IMR-90 (cell line): Measurements from ENCODE around the gene NEXN. TPM values are rescaled to one million over a fixed set of nuclear protein-coding genes. Genes with fewer than 3 reads are reported as not detected.

ENCODE experiments used
- ATAC-seq: fragments of 200-7000 bp; cut with Tn5 transposase; 2 replicates; pipeline ENCODE4 v1.9.1; 2020; ENCODE audit warnings: low read depth, mild to moderate bottlenecking, moderate library complexity
- BruUV-seq: library from RNA; stranded (reverse); fragments of 400-500 nt; replicated peaks from 2 replicates; lab custom pipeline; 2021; lab: Mats Ljungman, UMichigan
- CTCF ChIA-PET: fragments of 300-600 bp; formaldehyde crosslinking; extraction: SDS; loops from one replicate; lab custom pipeline; 2021; ENCODE audit warnings: antibody characterized with exemption; lab: Yijun Ruan, JAX
- POLR2A ChIA-PET: fragments of 300-600 bp; sonication (Branson Sonifier 250); formaldehyde crosslinking; loops from one replicate; lab custom pipeline; 2022; ENCODE audit warnings: antibody characterized with exemption; ENCODE audit not compliant: unreplicated experiment; lab: Charles Lee
- DNase-seq: peaks from one replicate; pipeline ENCODE4 v3.0.0; 2013
- H2AFZ ChIP-seq: replicated peaks from 2 replicates; pipeline ENCODE3; 2013; ENCODE audit warnings: low read length, mild to moderate bottlenecking; ENCODE audit not compliant: poor library complexity
- H2AK5ac ChIP-seq: 2 replicates; pipeline ENCODE4 v1.6.1; 2013; ENCODE audit warnings: low read depth, low read length, inconsistent platforms
- H2AK9ac ChIP-seq: replicated peaks from 2 replicates; pipeline ENCODE3; 2013; ENCODE audit warnings: mild to moderate bottlenecking, low read depth, low read length, moderate library complexity; ENCODE audit not compliant: poor library complexity
- H2BK120ac ChIP-seq: 2 replicates; pipeline ENCODE4 v1.6.1; 2013; ENCODE audit warnings: low read depth, low read length, inconsistent platforms
- H2BK15ac ChIP-seq: 3 replicates; pipeline ENCODE4 v1.6.1; 2013; ENCODE audit warnings: low read depth, low read length, inconsistent platforms
- H2BK20ac ChIP-seq: 2 replicates; pipeline ENCODE4 v1.6.1; 2013; ENCODE audit warnings: low read depth, mild to moderate bottlenecking, inconsistent platforms, low read length, moderate library complexity
- H2BK5ac ChIP-seq: 2 replicates; pipeline ENCODE4 v1.6.1; 2013; ENCODE audit warnings: mild to moderate bottlenecking, low read depth, low read length, inconsistent platforms; ENCODE audit not compliant: poor library complexity, severe bottlenecking
- H3K14ac ChIP-seq: replicated peaks from 2 replicates; pipeline ENCODE4 v1.6.1; 2013; ENCODE audit warnings: low read depth, low read length, inconsistent platforms
- H3K18ac ChIP-seq: 2 replicates; pipeline ENCODE4 v1.6.1; 2013; ENCODE audit warnings: low read depth, low read length, control low read depth
- H3K23ac ChIP-seq: 2 replicates; pipeline ENCODE4 v1.6.1; 2013; ENCODE audit warnings: low read depth, low read length, inconsistent platforms
- H3K27ac ChIP-seq: 2 replicates; pipeline ENCODE4 v1.5.1; 2013; ENCODE audit warnings: mild to moderate bottlenecking, control low read depth, low read length; ENCODE audit not compliant: insufficient read depth
- H3K27me3 ChIP-seq: 2 replicates; pipeline ENCODE4 v1.6.1; 2013; ENCODE audit warnings: low read length; ENCODE audit not compliant: control insufficient read depth, insufficient read depth
- H3K36me3 ChIP-seq: 2 replicates; pipeline ENCODE4 v1.6.1; 2013; ENCODE audit warnings: low read length, mixed read lengths; ENCODE audit not compliant: control insufficient read depth, insufficient read depth
- H3K4ac ChIP-seq: 2 replicates; pipeline ENCODE4 v1.6.1; 2013; ENCODE audit warnings: low read depth, low read length, inconsistent platforms
- H3K4me1 ChIP-seq: 2 replicates; pipeline ENCODE4 v1.6.1; 2013; ENCODE audit warnings: low read length, mixed read lengths; ENCODE audit not compliant: control insufficient read depth, insufficient read depth
- H3K4me2 ChIP-seq: 2 replicates; pipeline ENCODE4 v1.6.1; 2013; ENCODE audit warnings: low read depth, mild to moderate bottlenecking, control low read depth, low read length, moderate library complexity
- H3K4me3 ChIP-seq: 2 replicates; pipeline ENCODE4 v1.5.1; 2013; ENCODE audit warnings: low read depth, mild to moderate bottlenecking, control low read depth, low read length, moderate library complexity; ENCODE audit not compliant: insufficient read depth
- H3K56ac ChIP-seq: 2 replicates; pipeline ENCODE4 v1.6.1; 2013; ENCODE audit warnings: low read length, inconsistent platforms; ENCODE audit not compliant: insufficient read depth; ENCODE audit errors: extremely low read depth
- H3K79me1 ChIP-seq, 2 experiments: 2 replicates each; pipeline ENCODE4 v1.6.1; 2013; ENCODE audit warnings: low read length in 2 of 2, inconsistent platforms in 1 of 2, low read depth in 1 of 2
- H3K9ac ChIP-seq: 2 replicates; pipeline ENCODE4 v1.6.1; 2013; ENCODE audit warnings: low read depth, low read length, control low read depth
- H3K9me1 ChIP-seq: 2 replicates; pipeline ENCODE4 v1.6.1; 2013; ENCODE audit warnings: low read length, inconsistent platforms; ENCODE audit not compliant: insufficient read depth
- H3K9me3 ChIP-seq: 2 replicates; pipeline ENCODE4 v1.6.1; 2013; ENCODE audit warnings: low read length; ENCODE audit not compliant: control insufficient read depth, insufficient read depth
- H4K20me1 ChIP-seq: 2 replicates; pipeline ENCODE4 v1.6.1; 2013; ENCODE audit warnings: low read length, inconsistent platforms; ENCODE audit not compliant: insufficient read depth
- H4K5ac ChIP-seq: 2 replicates; pipeline ENCODE4 v1.6.1; 2013; ENCODE audit warnings: mild to moderate bottlenecking, low read depth, low read length, control low read depth
- H4K8ac ChIP-seq, 2 experiments: 2 replicates each; pipeline ENCODE4 v1.6.1; 2013; ENCODE audit warnings: low read depth in 2 of 2, low read length in 2 of 2, control low read depth in 1 of 2, inconsistent platforms in 1 of 2
- H4K91ac ChIP-seq: 2 replicates; pipeline ENCODE4 v1.6.1; 2013; ENCODE audit warnings: low read depth, low read length, inconsistent platforms; ENCODE audit not compliant: insufficient read depth
- BHLHE40 ChIP-seq: fragments of 150-350 bp; IDR thresholded peaks from 2 replicates; pipeline ENCODE4 v1.6.1; 2016; ENCODE audit warnings: mild to moderate bottlenecking, low read depth, low read length
- CEBPB ChIP-seq: IDR thresholded peaks from 2 replicates; pipeline ENCODE4 v1.6.1; 2012; ENCODE audit warnings: low read depth, low read length, improper control_type of control experiment
- CHD1 ChIP-seq: IDR thresholded peaks from 2 replicates; pipeline ENCODE4 v1.6.1; 2012; ENCODE audit warnings: low read depth, low read length, improper control_type of control experiment
- ELK1 ChIP-seq: fragments of 150-350 bp; IDR thresholded peaks from 2 replicates; pipeline ENCODE4 v1.6.1; 2016; ENCODE audit warnings: low read depth, mild to moderate bottlenecking, low read length, moderate library complexity, borderline replicate concordance
- FOS ChIP-seq: fragments of 150-350 bp; IDR thresholded peaks from 2 replicates; pipeline ENCODE4 v1.6.1; 2016; ENCODE audit warnings: low read depth, low read length
- MAZ ChIP-seq: IDR thresholded peaks from 2 replicates; pipeline ENCODE4 v1.6.1; 2012; ENCODE audit warnings: low read depth, mild to moderate bottlenecking, low read length, improper control_type of control experiment, moderate library complexity, borderline replicate concordance
- RAD21 ChIP-seq: IDR thresholded peaks from 2 replicates; pipeline ENCODE4 v1.6.1; 2012; ENCODE audit warnings: low read length, improper control_type of control experiment
- RCOR1 ChIP-seq: IDR thresholded peaks from 2 replicates; pipeline ENCODE4 v1.6.1; 2012; ENCODE audit warnings: mild to moderate bottlenecking, low read length, improper control_type of control experiment; ENCODE audit not compliant: insufficient replicate concordance
- SMC3 ChIP-seq: fragments of 150-350 bp; IDR thresholded peaks from 2 replicates; pipeline ENCODE4 v1.6.1; 2016; ENCODE audit warnings: low read depth, mild to moderate bottlenecking, antibody characterized with exemption, low read length, moderate library complexity
- dilution Hi-C: fragments of 300-500 bp; cut with HindIII; formaldehyde crosslinking; loops from one replicate; pipeline ENCODE4 v1.14.3; 2018; ENCODE audit warnings: low sequenced_read_pairs; ENCODE audit not compliant: unreplicated experiment
- in situ Hi-C: fragments of 300-500 bp; cut with MboI; formaldehyde crosslinking; loops from 3 replicates; pipeline ENCODE4 v1.14.3; 2019; ENCODE audit warnings: low sequenced_read_pairs, inconsistent platforms, mixed read lengths
- intact Hi-C: fragments of 100-400 bp; cut with micrococcal nuclease; formaldehyde crosslinking; loops from 2 replicates; pipeline ENCODE4 v1.10.0; 2022
- polyA plus RNA-seq, 3 experiments: library from polyadenylated mRNA; depleted of rRNA; stranded (reverse); fragments of >200 nt; gene quantifications; 2 replicates each; pipeline ENCODE4 v1.2.3, GENCODE V29; 2012; ENCODE audit warnings: low replicate concordance in 1 of 3
- total RNA-seq: library from RNA; depleted of rRNA; stranded (reverse); fragments of >200 nt; gene quantifications from 2 replicates; pipeline ENCODE4 v1.2.3, GENCODE V29; 2012

Gene NEXN
- total and polyA plus RNA-seq, 2 of the 4 experiments (the other 2 are of a cell fraction) = 5.2 to 16.1 TPM

GRCh38 chr1:77938651-77939050, 50.2 kb downstream of the NEXN start:
- TF ChIP-seq FOS (no peak), RCOR1 (no peak), BHLHE40 (no peak), SMC3 (no peak), MAZ (no peak), CHD1 (no peak), RAD21 (no peak), CEBPB (no peak), ELK1 (no peak)
- POLR2A ChIA-PET = no interaction called here
- no peak overlapping the region for H3K27ac ChIP-seq
- no peak overlapping the region for H3K14ac ChIP-seq
- CTCF ChIA-PET = interaction anchor here (0.7 kb wide), 1 partner anchor 18 kb away, joined by 4 read pairs; no protein-coding TSS in a partner anchor
- H4K5ac ChIP-seq = no peak overlapping the region
- no peak overlapping the region for H3K56ac ChIP-seq
- H4K91ac ChIP-seq = no peak overlapping the region
- no peak overlapping the region for H3K4me3 ChIP-seq
- no peaks in the 10 kb centered on the region for H3K9me3 ChIP-seq
- H3K4me2 ChIP-seq = no peak overlapping the region
- in situ Hi-C loops (no loop called here), dilution Hi-C loops (no loop called here), intact Hi-C loops (no loop called here)
- H2BK120ac ChIP-seq = no peak overlapping the region
- no peak overlapping the region for H3K9ac ChIP-seq
- no peak overlapping the region for H4K8ac ChIP-seq
- no peak for DNase-seq
- no peak overlapping the region for H2AK9ac ChIP-seq
- H3K23ac ChIP-seq = no peak overlapping the region
- H2BK5ac ChIP-seq = no peak overlapping the region
- no TSS peak for BruUV-seq
- H3K4ac ChIP-seq = no peak overlapping the region
- no peak for ATAC-seq
- no peaks in the 10 kb centered on the region for H3K27me3 ChIP-seq
- H3K4me1 ChIP-seq = no peaks in the 10 kb centered on the region
- no peak overlapping the region for H3K18ac ChIP-seq
- H2BK20ac ChIP-seq = no peak overlapping the region
- peaks cover 3% of the 10 kb centered on the region; the same call in 1 of the 2 replicates for H3K9me1 ChIP-seq
- peaks cover 50% of the 10 kb centered on the region for H3K36me3 ChIP-seq
- H4K20me1 ChIP-seq = peaks cover 8% of the 10 kb centered on the region; the same call in 1 of the 2 replicates
- H3K79me1 ChIP-seq = peaks cover 11 to 31% of the 10 kb centered on the region in 2 experiments
- H2BK15ac ChIP-seq = no peak overlapping the region
- H2AK5ac ChIP-seq = no peak overlapping the region
- no peak overlapping the region for H2AFZ ChIP-seq
